Prostate gland (tissue), 2 donors: ENCODE measurements around the gene RAB11B. TPM values are rescaled to one million over a fixed set of nuclear protein-coding genes. Genes with fewer than 3 reads are reported as not detected.
A peak's percentile ranks its signal among the peaks of the same experiment; 100 is the strongest.
"Not testable (repeated sequence)": the region's sequence is repeated elsewhere in the genome, so short reads cannot be mapped to it uniquely, and the experiment has no call there.

ENCODE experiments used
- DNase-seq: peaks from one replicate; pipeline ENCODE4 v3.0.0-alpha.2; 2019; ENCODE audit warnings: low spot score
- H3K27ac ChIP-seq, 2 donors: fragments of 200-600 bp; sonication (generic); 2 replicates each; pipeline ENCODE4 v1.5.1; 2017 to 2019
- H3K27me3 ChIP-seq: fragments of 200-600 bp; sonication (generic); replicated peaks from 2 replicates; pipeline ENCODE4 v1.5.1; 2019; ENCODE audit not compliant: insufficient read depth
- H3K36me3 ChIP-seq, 2 donors: fragments of 200-600 bp; sonication (generic); 1 replicate in 1 of 2; 2 replicates in 1 of 2; pipeline versions ENCODE4 v1.5.1 to v1.8.1; 2017 to 2019
- H3K4me1 ChIP-seq: fragments of 200-600 bp; sonication (generic); replicated peaks from 2 replicates; pipeline ENCODE4 v1.5.1; 2019
- H3K4me3 ChIP-seq, 2 donors: fragments of 200-600 bp; sonication (generic); 2 replicates each; pipeline ENCODE4 v1.5.1; 2017 to 2019
- H3K9me3 ChIP-seq: fragments of 200-600 bp; sonication (generic); 2 replicates; pipeline ENCODE4 v1.5.1; 2017
- POLR2A ChIP-seq: fragments of 450-650 bp; IDR thresholded peaks from one replicate; pipeline ENCODE4 v1.6.1; 2016; ENCODE audit warnings: antibody characterized with exemption, mild to moderate bottlenecking
- POLR2AphosphoS5 ChIP-seq: sonication (generic); formaldehyde crosslinking; IDR thresholded peaks from one replicate; pipeline ENCODE4 v1.6.1; 2017; ENCODE audit warnings: antibody characterized with exemption
- WGBS: methylation state at CpG from one replicate; pipeline ENCODE4 v1.1.5; 2018; 5-methylcytosine and 5-hydroxymethylcytosine counted together
- intact Hi-C: fragments of 100-400 bp; cut with DNase I; formaldehyde crosslinking; loops from one replicate; pipeline ENCODE4 v1.14.2; 2022
- total RNA-seq, 2 donors: library from RNA; depleted of rRNA; stranded (reverse); fragments of >200 nt; gene quantifications; one replicate each; pipeline ENCODE4 v1.1.0, GENCODE V29; 2016
- TF ChIP-seq, protein P1 (sequence below), 4 experiments: fragments of 200-600 bp in 2 of 4; fragments of 450-650 bp in 2 of 4; sonication (generic) in 2 of 4; IDR thresholded peaks; 1 replicate in 3 of 4; 2 replicates in 1 of 4; pipeline ENCODE4 v1.5.1; 2016 to 2019; ENCODE audit warnings: antibody characterized with exemption in 4 of 4, mild to moderate bottlenecking in 2 of 4, moderate library complexity in 2 of 4

Gene RAB11B
- total RNA-seq, 2 donors from 2014 or later = 60.7 to 103 TPM

DNA sequence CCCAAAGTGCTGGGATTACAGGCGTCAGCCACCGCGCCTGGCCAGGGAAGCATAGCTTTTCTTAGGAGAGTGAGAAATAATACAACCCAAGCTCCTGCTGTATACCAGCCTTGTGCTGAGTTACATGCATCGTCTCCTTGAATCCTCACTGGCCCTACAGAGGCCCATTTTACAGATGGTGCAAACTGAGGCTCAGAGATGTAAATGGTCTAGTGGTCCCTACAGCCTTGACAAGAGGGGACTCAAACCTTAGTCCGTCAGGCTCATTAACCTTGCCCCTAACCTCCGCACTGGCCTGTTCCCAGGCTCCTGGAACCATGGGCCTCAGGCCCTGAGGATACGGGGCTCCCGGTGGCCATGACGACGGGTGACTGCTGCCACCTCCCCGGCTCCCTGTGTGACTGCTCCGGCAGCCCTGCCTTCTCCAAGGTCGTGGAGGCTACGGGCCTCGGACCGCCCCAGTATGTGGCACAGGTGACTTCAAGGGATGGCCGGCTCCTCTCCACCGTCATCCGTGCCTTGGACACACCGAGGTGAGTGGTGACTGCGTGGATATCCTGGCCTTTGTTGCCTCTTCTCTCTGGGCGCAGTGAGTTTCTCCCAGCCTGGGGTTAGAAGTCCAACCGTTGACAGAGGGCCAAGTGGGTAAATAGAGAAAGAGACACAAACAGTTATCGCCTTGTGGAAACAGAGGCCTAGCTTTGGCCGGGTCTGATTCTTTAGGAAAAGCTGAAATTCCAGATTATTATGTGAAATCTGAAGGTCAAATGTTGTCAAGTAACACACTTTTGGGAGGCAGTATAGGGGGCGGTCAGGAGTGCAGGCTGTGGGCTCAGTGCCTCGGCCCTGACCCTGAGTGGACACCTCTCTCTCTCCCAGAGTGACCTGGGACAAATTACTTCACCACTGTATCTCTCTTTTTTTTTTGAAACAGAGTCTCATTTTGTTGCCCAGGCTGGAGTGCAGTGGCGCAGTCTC is 31.6 kb downstream of the RAB11B start:
- no peak for DNase-seq
- no peaks in the 10 kb centered on the region for H3K4me1 ChIP-seq
- no peak overlapping the region for H3K4me3 ChIP-seq
- TF ChIP-seq POLR2AphosphoS5 = no peak
- TF ChIP-seq, protein P1, sequence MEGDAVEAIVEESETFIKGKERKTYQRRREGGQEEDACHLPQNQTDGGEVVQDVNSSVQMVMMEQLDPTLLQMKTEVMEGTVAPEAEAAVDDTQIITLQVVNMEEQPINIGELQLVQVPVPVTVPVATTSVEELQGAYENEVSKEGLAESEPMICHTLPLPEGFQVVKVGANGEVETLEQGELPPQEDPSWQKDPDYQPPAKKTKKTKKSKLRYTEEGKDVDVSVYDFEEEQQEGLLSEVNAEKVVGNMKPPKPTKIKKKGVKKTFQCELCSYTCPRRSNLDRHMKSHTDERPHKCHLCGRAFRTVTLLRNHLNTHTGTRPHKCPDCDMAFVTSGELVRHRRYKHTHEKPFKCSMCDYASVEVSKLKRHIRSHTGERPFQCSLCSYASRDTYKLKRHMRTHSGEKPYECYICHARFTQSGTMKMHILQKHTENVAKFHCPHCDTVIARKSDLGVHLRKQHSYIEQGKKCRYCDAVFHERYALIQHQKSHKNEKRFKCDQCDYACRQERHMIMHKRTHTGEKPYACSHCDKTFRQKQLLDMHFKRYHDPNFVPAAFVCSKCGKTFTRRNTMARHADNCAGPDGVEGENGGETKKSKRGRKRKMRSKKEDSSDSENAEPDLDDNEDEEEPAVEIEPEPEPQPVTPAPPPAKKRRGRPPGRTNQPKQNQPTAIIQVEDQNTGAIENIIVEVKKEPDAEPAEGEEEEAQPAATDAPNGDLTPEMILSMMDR (IDR thresholded peaks at IDR 0.05) = no peak
- no peak for TF ChIP-seq POLR2A
- no peaks in the 10 kb centered on the region for H3K27me3 ChIP-seq
- WGBS = 86% methylated on average over 27 of the region's 28 CpGs
- no peaks in the 10 kb centered on the region for H3K36me3 ChIP-seq
- intact Hi-C loops = no loop called here
- no peaks in the 10 kb centered on the region for H3K9me3 ChIP-seq
- H3K27ac ChIP-seq = peak overlapping the region in 1 of 2 donors; percentile 9

DNA sequence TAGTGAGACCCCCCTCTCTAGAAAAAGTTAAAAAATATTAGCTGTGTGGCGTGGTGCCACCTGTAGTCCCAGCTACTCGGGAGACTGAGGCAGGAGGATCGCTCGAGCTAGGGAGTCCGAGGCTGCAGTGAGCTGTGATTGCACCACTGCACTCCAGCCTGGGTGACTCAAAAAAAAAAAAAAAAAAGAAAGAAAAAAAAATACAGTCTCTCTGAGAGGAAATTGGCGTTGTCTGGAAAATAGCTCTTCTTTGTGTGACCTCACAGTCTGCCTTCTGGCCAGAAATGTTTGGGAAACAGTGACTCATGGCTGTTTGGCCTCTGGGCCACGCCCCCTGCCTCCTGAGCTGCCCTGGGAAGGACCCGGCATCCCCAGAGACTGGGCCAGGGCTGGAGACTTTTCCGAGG is 33.7 kb downstream of the RAB11B start:
- peak; percentile 57 for DNase-seq
- Histone ChIP-seq H3K4me3 (no peak overlapping the region), H3K27ac (peak overlapping the region; percentile 14 to 43), H3K9me3 (no peaks in the 10 kb centered on the region), H3K36me3 (no peaks in the 10 kb centered on the region), H3K27me3 (no peaks in the 10 kb centered on the region), H3K4me1 (no peaks in the 10 kb centered on the region)
- WGBS = 44% methylated on average over 9 of the region's 9 CpGs
- TF ChIP-seq POLR2AphosphoS5 = peak; percentile 70
- TF ChIP-seq, protein P1 (IDR thresholded peaks at IDR 0.05) = no peak
- intact Hi-C loops = no loop called here

DNA sequence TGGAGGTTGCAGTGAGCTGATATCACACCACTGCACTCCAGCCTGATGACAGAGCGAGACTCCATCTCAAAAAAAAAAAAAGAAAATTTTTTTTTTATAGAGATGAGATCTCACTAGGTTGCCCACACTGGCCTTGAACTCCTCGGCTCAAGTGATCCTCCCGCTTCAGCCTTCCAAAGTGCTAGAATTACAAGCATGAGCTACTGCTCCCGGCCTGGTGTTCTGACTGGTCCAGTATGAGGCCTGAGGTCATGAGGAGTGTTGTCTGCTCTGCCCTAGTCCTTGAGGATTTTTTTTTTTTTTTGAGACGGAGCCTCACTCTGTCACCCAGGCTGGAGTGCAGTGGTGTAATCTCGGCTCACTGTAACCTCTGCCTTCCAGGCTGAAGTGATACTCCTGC is 35.2 kb downstream of the RAB11B start:
- H3K36me3 ChIP-seq, DNase-seq, H3K4me1 ChIP-seq, H3K27me3 ChIP-seq, H3K4me3 ChIP-seq, intact Hi-C loops, H3K9me3 ChIP-seq, H3K27ac ChIP-seq: not testable (repeated sequence)
- WGBS = 86% methylated on average over 6 of the region's 6 CpGs

DNA sequence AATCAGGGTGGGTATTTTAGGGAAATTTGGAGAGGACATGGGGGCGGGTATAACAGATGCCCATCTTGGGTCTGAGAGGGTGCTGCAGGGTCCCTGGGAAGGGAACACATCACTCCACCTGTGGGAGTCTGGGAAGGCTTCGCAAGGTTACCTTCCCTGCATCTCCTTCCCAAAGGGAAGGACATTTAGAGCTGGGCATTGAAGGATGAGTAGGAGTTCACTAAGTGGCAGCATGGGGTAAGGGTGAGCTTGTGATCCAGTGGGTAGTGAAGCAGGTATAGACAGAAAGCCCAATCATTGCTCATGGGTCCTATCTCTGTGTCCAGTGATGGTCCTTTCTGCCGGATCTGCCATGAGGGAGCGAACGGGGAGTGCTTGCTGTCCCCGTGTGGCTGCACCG is 36.1 kb downstream of the RAB11B start:
- Histone ChIP-seq H3K27me3 (no peaks in the 10 kb centered on the region), H3K27ac (no peak overlapping the region), H3K4me3 (no peak overlapping the region), H3K9me3 (no peaks in the 10 kb centered on the region), H3K4me1 (no peaks in the 10 kb centered on the region), H3K36me3 (no peaks in the 10 kb centered on the region)
- no peak for DNase-seq
- TF ChIP-seq, protein P1 (IDR thresholded peaks at IDR 0.05) = no peak
- no peak for TF ChIP-seq POLR2AphosphoS5
- no peak for TF ChIP-seq POLR2A
- intact Hi-C loops = no loop called here
- WGBS = 94% methylated on average over 7 of the region's 7 CpGs

DNA sequence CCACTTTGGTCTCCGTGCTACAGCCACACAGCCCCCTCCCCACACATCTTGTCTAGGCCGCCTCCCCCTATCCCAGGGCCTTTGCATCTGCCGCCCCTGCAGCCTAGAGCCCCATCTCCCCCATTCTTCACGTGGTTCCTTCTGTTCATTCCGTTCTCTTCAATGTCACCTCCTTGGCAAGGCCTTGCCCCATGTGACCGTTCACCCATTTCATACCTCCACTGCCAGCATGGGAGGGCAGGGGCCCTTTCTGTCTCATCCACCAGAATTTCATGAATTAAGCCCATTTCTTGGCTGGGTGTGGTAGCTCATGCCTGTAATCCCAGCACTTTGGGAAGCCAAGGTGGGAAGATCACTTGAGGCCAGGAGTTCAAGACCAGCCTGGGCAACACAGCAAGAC is 38.9 kb downstream of the RAB11B start:
- H3K4me1 ChIP-seq = no peaks in the 10 kb centered on the region
- H3K4me3 ChIP-seq = no peak overlapping the region
- no peaks in the 10 kb centered on the region for H3K9me3 ChIP-seq
- TF ChIP-seq POLR2AphosphoS5 (no peak), POLR2A (no peak)
- TF ChIP-seq, protein P1 (IDR thresholded peaks at IDR 0.05) = no peak
- H3K27me3 ChIP-seq = no peaks in the 10 kb centered on the region
- no peak for DNase-seq
- 88% methylated on average over 6 of the region's 6 CpGs for WGBS
- intact Hi-C loops = no loop called here
- no peaks in the 10 kb centered on the region for H3K36me3 ChIP-seq
- no peak overlapping the region for H3K27ac ChIP-seq
